ENCODE data around the gene HPSE2. TPM values are rescaled to one million over a fixed set of nuclear protein-coding genes. Genes with fewer than 3 reads are reported as not detected.
A peak's percentile ranks its signal among the peaks of the same experiment; 100 is the strongest.

HPSE2 gene
- total and polyA plus RNA-seq, 2 of the 8 experiments (the other 6 are each of a cell fraction or from before 2014, with no cell fraction given) = 0.41 to 0.58 TPM

DNA sequence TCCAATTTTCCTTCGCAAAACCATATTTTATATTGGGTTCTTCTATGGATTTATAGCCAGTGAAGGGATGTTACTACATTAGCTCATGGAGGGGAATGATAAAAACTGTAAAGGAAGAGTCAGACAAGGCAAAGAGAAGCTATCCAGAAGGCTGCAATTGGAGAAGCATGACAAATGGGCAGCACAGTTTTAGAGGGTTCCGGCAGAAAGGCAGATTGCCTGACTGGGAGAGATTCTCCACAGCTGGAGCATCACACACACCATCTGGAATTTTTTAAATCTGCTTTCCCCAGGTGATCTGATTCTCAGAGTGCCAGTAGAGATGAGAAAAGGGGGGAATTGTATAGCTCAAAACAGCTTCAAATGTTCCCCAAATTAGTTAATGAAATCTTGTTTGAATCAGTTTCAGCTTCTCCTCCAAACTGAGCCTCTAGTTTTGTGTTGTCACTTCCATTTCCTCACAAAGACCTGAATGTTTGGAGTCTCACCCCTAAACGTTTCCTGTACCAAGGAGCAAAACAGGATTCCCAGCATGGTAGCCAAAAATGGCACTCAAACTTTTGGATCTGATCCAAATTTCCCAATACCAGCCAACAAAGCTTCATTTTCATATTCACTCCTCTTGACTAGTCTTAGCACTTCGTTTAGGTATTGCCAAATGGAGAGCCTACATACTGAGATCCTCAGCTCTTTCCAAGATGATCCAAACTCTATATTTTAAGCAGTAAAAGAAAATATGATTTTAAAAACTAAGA is 177.5 kb downstream of the HPSE2 start:
- no peak overlapping the region for H4K8ac ChIP-seq (ENCODE audit: extremely low read depth, insufficient read depth, low read length)
- no peaks in the 10 kb centered on the region for H3K9me3 ChIP-seq (ENCODE audit: insufficient read depth in 2 of 2, low read depth in 1 of 2, low read length in 1 of 2)
- 90% methylated on average over 4 of the region's 4 CpGs; no CpG with 5 or more reads in 1 of the 2 experiments for WGBS, 2 experiments (ENCODE audit: extremely low coverage in 1 of 2, insufficient coverage in 1 of 2, insufficient read length in 1 of 2, insufficient replicate concordance in 2 of 2, low coverage in 1 of 2, low lambda C conversion rate in 2 of 2, missing lambda C conversion rate in 1 of 2)
- no peaks in the 10 kb centered on the region for H3K79me2 ChIP-seq (ENCODE audit: control insufficient read depth in 1 of 2, insufficient read depth in 2 of 2, low read length in 2 of 2)
- no peak overlapping the region for H4K91ac ChIP-seq (replicated peaks; ENCODE audit: insufficient read length, low read length)
- no peak overlapping the region for H2AK5ac ChIP-seq (ENCODE audit: low read depth, low read length)
- no peak for FAIRE-seq
- no peak overlapping the region for H3K9ac ChIP-seq (replicated peaks in 1 of 4; ENCODE audit: extremely low read depth in 1 of 4, low read depth in 3 of 4, low read length in 3 of 4)
- no peak overlapping the region for H2BK5ac ChIP-seq (ENCODE audit: low read depth, low read length)
- no peak overlapping the region for H2BK15ac ChIP-seq (ENCODE audit: low read length)
- no peaks in the 10 kb centered on the region for H3K79me1 ChIP-seq (ENCODE audit: low read depth, low read length)
- no peaks in the 10 kb centered on the region for H3K27me3 ChIP-seq (replicated peaks in 1 of 4; ENCODE audit: control insufficient read depth in 3 of 4, extremely low read depth in 1 of 4, insufficient read depth in 3 of 4, low read length in 3 of 4)
- no peak overlapping the region for H2BK120ac ChIP-seq (replicated peaks; ENCODE audit: low read depth, low read length)
- no peak overlapping the region for H3K27ac ChIP-seq (ENCODE audit: low read depth, low read length)
- H3K4ac ChIP-seq (replicated peaks; ENCODE audit: insufficient read length, low read depth, low read length) = no peak overlapping the region
- no peak overlapping the region for H3K14ac ChIP-seq (ENCODE audit: insufficient read length)
- no peak overlapping the region for H3K18ac ChIP-seq (ENCODE audit: extremely low read depth, low read length)
- no peaks in the 10 kb centered on the region for H4K20me1 ChIP-seq (replicated peaks in 1 of 2; ENCODE audit: control insufficient read depth in 1 of 2, insufficient read depth in 2 of 2, low read length in 2 of 2)
- H3K56ac ChIP-seq (replicated peaks; ENCODE audit: insufficient read length, low read depth, low read length) = no peak overlapping the region
- H4K5ac ChIP-seq (ENCODE audit: insufficient read length, low read depth, low read length) = no peak overlapping the region
- ChIA-PET POLR2A (ENCODE audit: partially characterized antibody) (no interaction called here), CTCF (ENCODE audit: partially characterized antibody) (interaction anchor here (0.7 to 2.2 kb wide), 3 partner anchors 12 to 188 kb away, joined by 3 to 11 read pairs (median 4); no protein-coding TSS in a partner anchor)
- H3K23me2 ChIP-seq (ENCODE audit: low read depth, low read length) = no peaks in the 10 kb centered on the region
- DNase-seq (ENCODE audit: low read depth in 1 of 2, low spot score in 2 of 2) = no peak
- no peak overlapping the region for H3K4me2 ChIP-seq (ENCODE audit: insufficient read depth in 1 of 2, low read depth in 2 of 2, low read length in 2 of 2)
- no peak overlapping the region for H3K4me3 ChIP-seq (ENCODE audit: extremely low read depth in 1 of 4, insufficient read depth in 2 of 4, low read depth in 3 of 4, low read length in 4 of 4)
- TF ChIP-seq TBP (IDR thresholded peaks at IDR 0.05; ENCODE audit: low read depth, low read length) (no peak), PHF8 (conservative IDR thresholded peaks at IDR 0.05; ENCODE audit: low read depth, low read length) (no peak), SUZ12 (IDR thresholded peaks at IDR 0.05; ENCODE audit: low read length) (no peak), CEBPB (IDR thresholded peaks at IDR 0.05; ENCODE audit: low read depth, low read length) (no peak)
- no peaks in the 10 kb centered on the region for H3K4me1 ChIP-seq (replicated peaks in 1 of 4; ENCODE audit: control insufficient read depth in 3 of 4, insufficient read depth in 4 of 4, low read length in 3 of 4)
- no peaks in the 10 kb centered on the region for H3K36me3 ChIP-seq (ENCODE audit: control insufficient read depth in 2 of 4, insufficient read depth in 4 of 4, low read length in 3 of 4)
- no peak overlapping the region for H2BK20ac ChIP-seq (ENCODE audit: low read length)
- H3K23ac ChIP-seq (ENCODE audit: insufficient read length) = no peak overlapping the region
- H2BK12ac ChIP-seq (ENCODE audit: low read depth, low read length) = no peak overlapping the region
- peak overlapping the region; percentile 52; the same call in 1 of the 2 replicates for H2AFZ ChIP-seq (ENCODE audit: low read length)

Measured in H1 (cell line).